ENCODE results near the gene MRPS35.

MRPS35 gene

DNA sequence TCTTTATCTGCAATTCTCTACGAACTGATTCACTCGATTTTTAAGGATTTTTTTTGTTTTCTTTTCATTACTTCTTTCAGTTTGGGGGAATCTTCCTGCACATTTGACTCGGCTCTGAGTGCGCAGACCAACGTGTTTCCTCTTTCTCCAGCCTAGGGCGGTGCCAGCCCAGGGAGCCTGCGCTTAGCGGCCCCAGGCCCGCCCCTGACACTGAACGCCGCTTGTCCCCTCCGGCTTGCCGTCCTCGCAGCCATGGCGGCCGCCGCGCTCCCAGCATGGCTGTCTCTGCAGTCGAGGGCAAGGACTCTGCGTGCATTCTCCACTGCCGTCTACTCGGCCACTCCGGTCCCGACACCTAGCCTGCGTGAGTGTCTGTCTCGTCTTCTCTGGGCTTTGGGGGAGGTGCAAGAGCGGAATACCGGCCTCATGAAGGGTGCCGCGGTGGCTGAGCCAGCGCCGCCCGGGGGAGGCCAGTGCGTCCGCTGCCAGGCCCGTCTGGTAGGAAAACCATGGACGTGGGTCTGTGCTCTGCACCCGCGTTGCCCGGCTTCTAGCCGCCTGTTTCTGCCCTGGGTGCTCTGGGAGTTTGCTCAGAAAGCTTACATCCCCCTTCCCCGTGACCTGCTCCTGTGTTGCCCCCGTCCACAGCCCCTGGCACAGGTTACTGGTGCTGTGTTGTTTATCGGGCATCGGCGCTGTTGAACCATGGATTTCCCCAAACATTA is at the start of gene MRPS35:
Gene MRPS35 (plus strand): TSS at position 241 of the 725 bp plus-strand sequence. CDS start 12 bp downstream, at position 253.
- peak; percentile 74 for DNase-seq

- no peak for DNase-seq
Measured at GRCh38 chr12:27665704-27666103, 44.9 kb upstream of the MRPS35 start.

- DNase-seq, result no peak
Measured at GRCh38 chr12:27666510-27666909, 44.1 kb upstream of the MRPS35 start.

GRCh38 chr12:27667540-27667939 is 43.1 kb upstream of the MRPS35 start:
- no peak for DNase-seq

DNA sequence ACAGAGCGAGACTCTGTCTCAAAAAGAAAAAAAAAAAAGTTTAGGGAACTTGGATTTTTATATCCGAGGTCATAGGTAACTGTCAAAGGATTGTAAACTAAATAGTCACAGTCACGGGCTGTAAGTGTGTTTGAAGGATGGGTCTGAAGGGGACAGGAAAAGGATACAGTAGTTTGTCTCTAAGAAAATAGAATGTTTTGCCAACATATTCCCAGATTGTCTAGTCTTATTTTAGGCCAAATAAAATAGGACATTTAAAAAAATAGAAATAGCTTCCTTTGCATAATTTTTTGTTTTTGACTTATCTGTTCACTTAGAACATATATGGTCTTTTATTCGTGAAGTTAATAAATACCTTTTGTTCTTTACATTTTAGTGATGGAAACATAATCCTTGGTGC is 38.6 kb upstream of the MRPS35 start:
- no peak for DNase-seq

DNA sequence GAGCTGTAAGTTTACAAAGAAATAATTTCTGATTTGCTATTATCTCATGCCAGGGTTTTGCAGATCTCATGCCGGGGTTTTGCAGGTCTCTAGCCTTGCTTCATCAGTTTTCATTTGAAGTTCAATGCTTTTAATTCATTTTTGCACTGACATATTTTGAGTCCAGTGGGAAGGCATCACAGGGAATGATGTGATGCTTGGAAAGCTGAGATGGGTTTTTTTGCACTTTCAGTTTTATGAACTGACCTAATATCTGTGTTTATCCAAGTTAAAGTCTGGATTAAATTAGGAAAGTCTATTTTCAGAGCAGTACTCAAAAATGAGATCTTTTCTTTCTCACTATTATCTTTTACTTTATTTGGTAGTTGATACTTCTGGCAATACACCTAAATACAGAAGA is 38.0 kb upstream of the MRPS35 start:
- no peak for DNase-seq

DNA sequence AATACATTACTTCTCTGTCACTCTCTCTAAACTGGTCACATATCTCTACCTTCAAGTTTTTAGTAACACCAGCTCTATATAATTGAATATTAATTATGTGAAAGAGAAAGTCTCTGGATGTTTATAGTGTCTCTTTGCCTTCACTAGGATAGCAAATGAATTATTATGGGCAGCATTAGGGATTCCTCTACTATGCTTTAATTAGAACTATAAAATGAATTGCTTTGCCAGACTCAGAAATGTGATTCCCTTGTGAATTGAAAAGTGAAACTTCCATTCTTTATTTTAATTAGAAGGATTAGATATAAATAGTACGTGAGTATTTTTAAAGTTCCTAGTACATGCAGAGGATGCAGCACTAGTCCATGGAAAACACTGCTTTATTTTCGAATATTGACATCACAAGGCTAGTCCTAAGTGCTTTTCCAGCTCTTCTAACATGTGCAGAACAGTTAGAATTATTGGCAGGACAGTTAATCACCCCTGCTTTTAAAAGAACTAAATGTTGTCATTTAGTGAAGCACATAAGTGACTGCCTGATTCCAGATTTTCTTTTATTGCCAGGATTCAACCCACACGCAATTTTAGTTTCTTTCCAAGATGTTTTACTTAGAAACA is 37.4 kb upstream of the MRPS35 start:
- no peak for DNase-seq

- DNase-seq, result no peak
Measured at GRCh38 chr12:27674989-27675388, 35.6 kb upstream of the MRPS35 start.

DNA sequence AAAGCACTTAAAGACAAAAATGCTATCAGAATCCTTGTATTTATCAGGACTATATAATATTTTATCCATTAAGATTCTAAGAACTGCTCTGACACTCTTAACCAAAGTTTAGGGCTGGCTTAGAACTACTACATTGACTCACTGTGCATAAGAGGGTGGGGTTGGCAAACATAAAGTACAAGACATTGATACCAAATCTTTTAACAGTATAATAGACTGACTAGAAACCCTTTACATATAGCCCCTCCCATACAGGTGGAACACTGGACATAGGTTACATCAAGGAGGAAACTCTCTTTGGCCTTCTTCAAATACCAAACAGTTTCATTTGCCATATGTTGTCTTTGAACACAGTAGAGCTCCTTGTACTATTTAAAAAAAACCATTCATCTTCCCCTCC is 30.0 kb upstream of the MRPS35 start:
- DNase-seq, result no peak

- no peak for DNase-seq
Measured at GRCh38 chr12:27682534-27682933, 28.1 kb upstream of the MRPS35 start.

GRCh38 chr12:27685274-27685673 is 25.4 kb upstream of the MRPS35 start:
- DNase-seq, result no peak

- no peak for DNase-seq
Measured at GRCh38 chr12:27686147-27686546, 24.5 kb upstream of the MRPS35 start.

GRCh38 chr12:27688671-27689070 is 22.0 kb upstream of the MRPS35 start:
- no peak for DNase-seq

GRCh38 chr12:27689558-27690180 is 21.0 kb upstream of the MRPS35 start:
- DNase-seq, result no peak

GRCh38 chr12:27693403-27693802 is 17.2 kb upstream of the MRPS35 start:
- DNase-seq, result no peak

- no peak for DNase-seq
Measured at GRCh38 chr12:27695556-27696292, 14.9 kb upstream of the MRPS35 start.

GRCh38 chr12:27696293-27696652 is 14.4 kb upstream of the MRPS35 start, which contains the start of gene REP15:
Gene REP15 (plus strand): TSS chr12:27696447. CDS start chr12:27696563, 116 bp downstream.
- no peak for DNase-seq

DNA sequence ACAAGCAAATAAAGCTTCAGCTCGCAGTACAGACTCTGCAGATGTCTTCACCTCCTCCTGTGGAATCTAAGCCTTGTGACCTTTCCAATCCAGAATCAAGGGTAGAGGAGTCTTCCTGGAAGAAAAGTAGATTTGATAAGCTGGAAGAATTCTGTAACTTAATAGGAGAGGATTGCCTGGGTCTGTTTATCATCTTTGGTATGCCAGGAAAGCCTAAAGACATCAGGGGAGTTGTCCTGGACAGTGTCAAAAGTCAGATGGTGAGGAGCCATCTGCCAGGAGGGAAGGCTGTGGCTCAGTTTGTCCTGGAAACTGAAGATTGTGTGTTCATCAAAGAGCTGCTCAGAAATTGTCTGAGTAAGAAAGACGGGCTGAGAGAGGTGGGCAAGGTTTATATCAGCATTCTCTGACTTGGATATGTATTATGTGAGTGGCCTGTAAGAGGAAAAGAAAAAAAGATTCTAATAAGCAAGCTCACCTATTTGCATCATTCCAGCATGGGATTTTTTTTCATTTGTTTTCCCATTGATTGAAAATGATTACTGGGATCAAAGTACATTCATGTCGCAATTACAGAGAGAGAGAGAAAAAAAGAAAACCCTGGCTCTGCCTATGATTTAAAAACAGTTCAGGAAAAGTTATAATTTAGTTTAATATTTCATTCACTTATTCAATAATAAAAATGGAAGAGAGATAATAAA is 13.6 kb upstream of the MRPS35 start:
- no peak for DNase-seq

GRCh38 chr12:27703720-27704452 is 6.7 kb upstream of the MRPS35 start:
- DNase-seq, result no peak

- DNase-seq, result no peak
Measured at GRCh38 chr12:27705263-27705662, 5.4 kb upstream of the MRPS35 start.

DNA sequence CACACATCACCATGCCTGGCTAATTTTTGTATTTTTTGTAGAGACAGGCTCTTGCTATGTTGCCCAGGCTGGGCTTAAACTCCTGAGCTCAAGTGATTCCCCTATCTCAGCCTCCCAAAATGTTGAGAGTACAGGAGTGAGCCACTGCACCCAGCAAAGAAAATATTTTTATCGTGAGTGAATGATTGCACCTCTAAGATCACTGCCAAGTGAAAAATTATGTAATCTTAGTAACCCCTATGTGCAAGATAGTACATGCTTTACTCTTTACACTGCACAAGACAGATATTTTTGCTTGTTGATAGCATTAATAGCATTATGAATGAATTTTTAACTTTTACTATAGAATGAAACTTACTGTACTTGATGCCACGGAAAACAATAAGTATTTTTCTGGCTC is 3.4 kb upstream of the MRPS35 start:
- DNase-seq, result no peak

Data from NCI-H1417 treated with DMSO at 0.1 percent for 48 hours (cell line).